Endothelial cell (in vitro differentiated cells): ENCODE data around the gene IQCH. TPM values are rescaled to one million over a fixed set of nuclear protein-coding genes. Genes with fewer than 3 reads are reported as not detected.

Source experiments
- DNase-seq: peaks from one replicate; pipeline ENCODE4 v3.0.0; 2021; ENCODE audit warnings: low spot score
- H3K27ac Mint-ChIP-seq: one replicate; pipeline ENCODE4 v1.8.0; 2021; ENCODE audit warnings: mixed read lengths, inconsistent platforms; ENCODE audit not compliant: unreplicated experiment
- H3K27me3 Mint-ChIP-seq: one replicate; pipeline ENCODE4 v1.8.0; 2021; ENCODE audit warnings: mild to moderate bottlenecking, moderate library complexity, mixed read lengths, inconsistent platforms; ENCODE audit not compliant: unreplicated experiment
- H3K36me3 Mint-ChIP-seq: one replicate; pipeline ENCODE4 v1.8.0; 2021; ENCODE audit warnings: mild to moderate bottlenecking, low read depth, mixed read lengths, inconsistent platforms; ENCODE audit not compliant: unreplicated experiment
- H3K4me1 Mint-ChIP-seq: one replicate; pipeline ENCODE4 v1.8.0; 2021; ENCODE audit warnings: mild to moderate bottlenecking, mixed read lengths, inconsistent platforms; ENCODE audit not compliant: unreplicated experiment
- H3K4me3 Mint-ChIP-seq: one replicate; pipeline ENCODE4 v1.8.0; 2021; ENCODE audit warnings: mild to moderate bottlenecking, mixed read lengths, inconsistent platforms; ENCODE audit not compliant: unreplicated experiment
- H3K9me3 Mint-ChIP-seq: one replicate; pipeline ENCODE4 v1.8.0; 2021; ENCODE audit warnings: mixed read lengths, inconsistent platforms; ENCODE audit not compliant: unreplicated experiment
- total RNA-seq: library from RNA; stranded (reverse); fragmentation: NEBNext Ultra II Directional; extraction: Animal tissue kit (Norgen Biotek cat#: 25700); gene quantifications from one replicate; pipeline ENCODE4 v1.2.1, GENCODE V29; 2021; ENCODE audit not compliant: unreplicated experiment
- TF ChIP-seq, protein P1 (sequence below): fragments of 200-600 bp; sonication (generic); IDR thresholded peaks from one replicate; pipeline ENCODE4 v1.5.0; 2021; ENCODE audit warnings: antibody characterized with exemption; ENCODE audit not compliant: unreplicated experiment

Gene IQCH
- total RNA-seq, 1 donor from 2014 or later, result 2.4 TPM

GRCh38 chr15:67547064-67547463 is 292.5 kb downstream of the IQCH start:
- Mint-ChIP-seq H3K4me3 (no peak overlapping the region), H3K4me1 (peaks cover 6% of the 10 kb centered on the region), H3K36me3 (peaks cover 8% of the 10 kb centered on the region), H3K27ac (no peak overlapping the region), H3K9me3 (no peaks in the 10 kb centered on the region), H3K27me3 (no peaks in the 10 kb centered on the region)
- TF ChIP-seq, protein P1, sequence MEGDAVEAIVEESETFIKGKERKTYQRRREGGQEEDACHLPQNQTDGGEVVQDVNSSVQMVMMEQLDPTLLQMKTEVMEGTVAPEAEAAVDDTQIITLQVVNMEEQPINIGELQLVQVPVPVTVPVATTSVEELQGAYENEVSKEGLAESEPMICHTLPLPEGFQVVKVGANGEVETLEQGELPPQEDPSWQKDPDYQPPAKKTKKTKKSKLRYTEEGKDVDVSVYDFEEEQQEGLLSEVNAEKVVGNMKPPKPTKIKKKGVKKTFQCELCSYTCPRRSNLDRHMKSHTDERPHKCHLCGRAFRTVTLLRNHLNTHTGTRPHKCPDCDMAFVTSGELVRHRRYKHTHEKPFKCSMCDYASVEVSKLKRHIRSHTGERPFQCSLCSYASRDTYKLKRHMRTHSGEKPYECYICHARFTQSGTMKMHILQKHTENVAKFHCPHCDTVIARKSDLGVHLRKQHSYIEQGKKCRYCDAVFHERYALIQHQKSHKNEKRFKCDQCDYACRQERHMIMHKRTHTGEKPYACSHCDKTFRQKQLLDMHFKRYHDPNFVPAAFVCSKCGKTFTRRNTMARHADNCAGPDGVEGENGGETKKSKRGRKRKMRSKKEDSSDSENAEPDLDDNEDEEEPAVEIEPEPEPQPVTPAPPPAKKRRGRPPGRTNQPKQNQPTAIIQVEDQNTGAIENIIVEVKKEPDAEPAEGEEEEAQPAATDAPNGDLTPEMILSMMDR, result no peak
- DNase-seq, result no peak

- Mint-ChIP-seq H3K9me3 (no peaks in the 10 kb centered on the region), H3K4me3 (no peak overlapping the region), H3K4me1 (peaks cover 4% of the 10 kb centered on the region), H3K27ac (no peak overlapping the region), H3K36me3 (peaks cover 8% of the 10 kb centered on the region), H3K27me3 (no peaks in the 10 kb centered on the region)
- no peak for DNase-seq
- TF ChIP-seq, protein P1, result no peak
Measured at GRCh38 chr15:67547836-67548235, 293.2 kb downstream of the IQCH start.

DNA sequence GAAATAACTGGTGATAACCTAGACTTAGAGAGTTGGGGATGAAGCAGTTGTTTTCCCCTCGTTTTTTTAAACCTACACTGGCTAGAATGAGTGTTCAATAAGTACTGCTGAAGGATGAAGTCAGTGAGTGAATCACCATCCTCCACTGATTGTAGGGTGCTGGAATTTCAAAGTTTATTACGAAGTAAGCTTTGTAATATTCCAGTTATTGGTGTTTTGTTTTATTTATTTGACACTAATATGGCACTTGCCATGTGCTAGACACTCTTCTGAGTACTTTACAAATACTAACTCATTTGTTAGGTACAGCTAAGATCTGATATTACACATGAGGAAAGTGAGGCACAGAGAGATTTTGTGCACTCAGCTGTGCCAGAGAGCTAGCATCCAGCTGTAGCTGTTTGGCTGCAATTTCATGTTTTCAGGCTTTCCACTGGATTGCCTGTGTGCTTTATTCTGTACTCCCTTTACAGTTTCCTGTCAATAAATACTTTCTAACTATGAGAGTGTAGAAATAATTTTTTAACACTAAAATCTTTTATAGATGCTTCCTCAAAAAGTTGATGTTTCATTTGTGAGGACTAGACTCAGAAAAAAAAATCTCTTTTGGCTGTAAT is 293.8 kb downstream of the IQCH start:
- peaks cover 8% of the 10 kb centered on the region for H3K36me3 Mint-ChIP-seq
- no peak overlapping the region for H3K4me3 Mint-ChIP-seq
- H3K4me1 Mint-ChIP-seq, result peaks cover 3% of the 10 kb centered on the region
- no peak for DNase-seq
- TF ChIP-seq, protein P1, result no peak
- no peaks in the 10 kb centered on the region for H3K27me3 Mint-ChIP-seq
- H3K27ac Mint-ChIP-seq, result no peak overlapping the region
- no peaks in the 10 kb centered on the region for H3K9me3 Mint-ChIP-seq

DNA sequence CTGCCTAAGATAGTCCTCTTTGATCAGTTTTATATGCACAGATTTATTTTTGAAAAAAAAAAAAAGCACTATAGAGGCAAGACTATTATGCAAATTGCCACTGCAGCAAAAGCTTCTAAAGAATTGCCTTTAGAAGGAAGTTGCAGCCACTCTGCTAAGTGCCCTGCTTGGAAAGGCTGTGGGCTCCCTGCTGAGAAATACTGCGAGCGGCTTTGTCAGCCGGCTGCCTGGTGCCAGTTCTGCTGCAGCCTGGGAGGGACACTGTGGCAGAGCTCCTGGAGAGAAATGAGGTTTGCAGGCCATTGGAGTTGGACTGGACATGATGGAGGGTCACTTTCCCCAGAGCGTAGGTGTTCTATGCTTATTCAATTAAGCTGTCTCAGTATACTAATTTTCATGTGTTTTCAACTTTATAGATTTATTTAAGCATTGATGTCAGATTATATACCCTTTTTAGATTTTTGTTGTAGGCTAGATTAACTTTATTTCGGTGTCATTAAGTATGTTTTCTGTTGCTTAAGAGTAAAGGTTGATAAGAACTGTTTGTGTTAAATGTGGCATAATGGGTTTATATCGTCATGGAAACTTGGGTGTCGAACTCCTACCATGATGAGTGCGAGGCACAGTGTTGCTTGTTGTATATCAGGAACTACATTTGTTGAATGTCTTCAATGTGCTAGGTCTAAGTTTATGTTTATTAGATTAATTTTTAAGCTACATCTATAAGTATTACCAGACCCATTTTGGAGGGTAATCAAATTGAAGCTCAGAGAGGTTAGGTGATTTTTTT is 294.5 kb downstream of the IQCH start:
- TF ChIP-seq, protein P1, result no peak
- Mint-ChIP-seq H3K36me3 (peaks cover 8% of the 10 kb centered on the region), H3K9me3 (no peaks in the 10 kb centered on the region), H3K4me1 (no peaks in the 10 kb centered on the region), H3K27me3 (no peaks in the 10 kb centered on the region), H3K27ac (no peak overlapping the region), H3K4me3 (no peak overlapping the region)
- no peak for DNase-seq

GRCh38 chr15:67549736-67550135 is 295.1 kb downstream of the IQCH start:
- H3K27me3 Mint-ChIP-seq, result no peaks in the 10 kb centered on the region
- no peak overlapping the region for H3K27ac Mint-ChIP-seq
- TF ChIP-seq, protein P1, result no peak
- no peaks in the 10 kb centered on the region for H3K9me3 Mint-ChIP-seq
- no peak for DNase-seq
- no peak overlapping the region for H3K4me3 Mint-ChIP-seq
- H3K36me3 Mint-ChIP-seq, result peaks cover 8% of the 10 kb centered on the region
- H3K4me1 Mint-ChIP-seq, result no peaks in the 10 kb centered on the region
